Activated B cell treated with CpG ODN at 0.5 μM for 24 hours (primary cell): ENCODE results near the gene L3MBTL4. TPM values are rescaled to one million over a fixed set of nuclear protein-coding genes. Genes with fewer than 3 reads are reported as not detected.

Experiments
- ATAC-seq: fragments of 200-7000 bp; cut with Tn5 transposase; one replicate; pipeline ENCODE4 v1.10.0; 2021; ENCODE audit warnings: low read depth, mild to moderate bottlenecking, moderate library complexity
- CTCF ChIA-PET: fragments of 350-600 bp; sonication (Branson Sonifier 250); formaldehyde crosslinking; loops from one replicate; lab custom pipeline; 2021; ENCODE audit warnings: antibody characterized with exemption; lab: Charles Lee
- POLR2A ChIA-PET: fragments of 350-600 bp; sonication (Branson Sonifier 250); formaldehyde crosslinking; loops from one replicate; lab custom pipeline; 2021; ENCODE audit warnings: antibody characterized with exemption; lab: Charles Lee
- DNase-seq: peaks from one replicate; pipeline ENCODE4 v3.0.0; 2022
- H3K27ac Mint-ChIP-seq: one replicate; pipeline ENCODE4 v1.8.0; 2020; ENCODE audit warnings: mixed read lengths
- H3K27me3 Mint-ChIP-seq: one replicate; pipeline ENCODE4 v1.8.0; 2021; ENCODE audit warnings: mixed read lengths
- H3K36me3 Mint-ChIP-seq: one replicate; pipeline ENCODE4 v1.8.0; 2021; ENCODE audit warnings: low read depth, mixed read lengths
- H3K4me1 Mint-ChIP-seq: one replicate; pipeline ENCODE4 v1.8.0; 2021; ENCODE audit warnings: mixed read lengths
- H3K4me3 Mint-ChIP-seq: one replicate; pipeline ENCODE4 v1.8.0; 2020; ENCODE audit warnings: mild to moderate bottlenecking, mixed read lengths
- H3K9me3 Mint-ChIP-seq: one replicate; pipeline ENCODE4 v1.8.0; 2020; ENCODE audit warnings: mixed read lengths
- intact Hi-C: fragments of 100-400 bp; cut with micrococcal nuclease; formaldehyde crosslinking; loops from one replicate; pipeline ENCODE4 v1.15.1; 2024
- total RNA-seq: library from RNA; stranded (reverse); gene quantifications from 2 replicates; pipeline ENCODE4 v1.2.3, GENCODE V29; 2022
- TF ChIP-seq, protein P1 (sequence below): fragments of 200-600 bp; IDR thresholded peaks from one replicate; pipeline ENCODE4 v1.8.0; 2022; ENCODE audit warnings: antibody characterized with exemption, mild to moderate bottlenecking

Gene L3MBTL4
- total RNA-seq, 1 donor from 2014 or later, result 12.3 TPM

DNA sequence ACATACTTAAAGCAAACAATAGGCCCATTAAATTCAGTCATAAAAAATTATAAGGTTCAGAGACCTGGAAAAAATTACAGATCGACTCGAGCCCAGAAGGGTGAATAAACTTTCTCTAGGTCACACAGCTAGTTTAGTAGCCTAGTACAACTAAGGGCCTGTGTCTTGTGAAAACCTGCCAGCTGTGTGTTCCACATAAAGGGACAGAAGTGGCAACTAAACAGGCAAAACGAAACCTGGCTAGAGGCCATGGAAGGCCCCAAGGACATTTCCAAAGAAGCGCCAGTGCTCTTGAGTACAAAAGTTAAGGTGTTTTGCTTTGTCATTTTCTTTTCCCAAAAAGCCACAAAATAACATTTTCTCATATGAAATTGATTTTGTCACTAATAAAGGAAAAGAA is 164.9 kb downstream of the L3MBTL4 start:
- Mint-ChIP-seq H3K9me3 (peaks cover 3% of the 10 kb centered on the region), H3K27me3 (no peaks in the 10 kb centered on the region), H3K27ac (no peak overlapping the region), H3K4me3 (no peak overlapping the region), H3K36me3 (peaks cover 3% of the 10 kb centered on the region), H3K4me1 (peaks cover 9% of the 10 kb centered on the region)
- ChIA-PET CTCF (no interaction called here), POLR2A (interaction anchor here (0.6 kb wide), 1 partner anchor 39 kb away, joined by 4 read pairs; no protein-coding TSS in a partner anchor)
- DNase-seq (no peak), ATAC-seq (no peak)
- TF ChIP-seq, protein P1, sequence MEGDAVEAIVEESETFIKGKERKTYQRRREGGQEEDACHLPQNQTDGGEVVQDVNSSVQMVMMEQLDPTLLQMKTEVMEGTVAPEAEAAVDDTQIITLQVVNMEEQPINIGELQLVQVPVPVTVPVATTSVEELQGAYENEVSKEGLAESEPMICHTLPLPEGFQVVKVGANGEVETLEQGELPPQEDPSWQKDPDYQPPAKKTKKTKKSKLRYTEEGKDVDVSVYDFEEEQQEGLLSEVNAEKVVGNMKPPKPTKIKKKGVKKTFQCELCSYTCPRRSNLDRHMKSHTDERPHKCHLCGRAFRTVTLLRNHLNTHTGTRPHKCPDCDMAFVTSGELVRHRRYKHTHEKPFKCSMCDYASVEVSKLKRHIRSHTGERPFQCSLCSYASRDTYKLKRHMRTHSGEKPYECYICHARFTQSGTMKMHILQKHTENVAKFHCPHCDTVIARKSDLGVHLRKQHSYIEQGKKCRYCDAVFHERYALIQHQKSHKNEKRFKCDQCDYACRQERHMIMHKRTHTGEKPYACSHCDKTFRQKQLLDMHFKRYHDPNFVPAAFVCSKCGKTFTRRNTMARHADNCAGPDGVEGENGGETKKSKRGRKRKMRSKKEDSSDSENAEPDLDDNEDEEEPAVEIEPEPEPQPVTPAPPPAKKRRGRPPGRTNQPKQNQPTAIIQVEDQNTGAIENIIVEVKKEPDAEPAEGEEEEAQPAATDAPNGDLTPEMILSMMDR, result no peak
- intact Hi-C loops, result no loop called here

DNA sequence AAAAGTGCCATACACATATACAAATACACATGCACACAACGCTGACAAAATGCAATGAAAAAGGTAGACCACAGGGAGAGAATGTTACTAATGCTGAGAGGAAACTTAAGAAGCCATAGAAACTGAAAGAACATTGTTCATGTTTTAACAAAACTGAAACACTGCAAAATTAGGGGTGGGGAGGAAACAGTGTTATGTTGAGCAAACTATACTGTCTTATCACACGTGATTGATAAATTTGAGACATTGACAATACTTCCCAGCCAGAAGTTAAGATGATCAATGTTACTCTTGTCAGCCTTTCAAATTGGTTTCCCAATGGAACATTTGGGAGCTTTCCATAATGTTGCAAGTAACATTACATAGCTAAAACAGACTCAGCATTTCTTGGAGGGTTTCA is 165.5 kb downstream of the L3MBTL4 start:
- H3K4me3 Mint-ChIP-seq, result no peak overlapping the region
- peaks cover 3% of the 10 kb centered on the region for H3K36me3 Mint-ChIP-seq
- H3K27ac Mint-ChIP-seq, result no peak overlapping the region
- no peak for DNase-seq
- peaks cover 3% of the 10 kb centered on the region for H3K9me3 Mint-ChIP-seq
- POLR2A ChIA-PET, result no interaction called here
- H3K27me3 Mint-ChIP-seq, result no peaks in the 10 kb centered on the region
- CTCF ChIA-PET, result no interaction called here
- TF ChIP-seq, protein P1, result no peak
- H3K4me1 Mint-ChIP-seq, result peaks cover 7% of the 10 kb centered on the region
- intact Hi-C loops, result no loop called here
- ATAC-seq, result no peak

DNA sequence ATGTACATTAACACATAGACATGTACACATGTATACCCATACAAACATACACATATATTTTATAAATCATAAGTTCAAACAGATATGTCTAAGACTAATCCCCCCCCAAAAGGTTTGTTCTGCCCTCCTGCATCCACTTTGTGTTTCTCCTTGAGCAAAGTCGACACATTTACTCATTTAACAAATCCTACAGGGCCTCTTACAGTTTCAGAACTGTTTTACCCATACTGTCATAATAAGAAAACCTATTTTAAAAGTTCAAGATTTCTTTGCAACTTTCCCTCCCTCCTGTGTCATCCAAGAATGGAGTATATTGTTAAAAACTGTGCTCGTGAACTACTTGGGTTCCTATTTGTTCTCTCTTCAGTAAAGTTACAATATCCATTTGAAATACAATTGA is 166.7 kb downstream of the L3MBTL4 start:
- CTCF ChIA-PET, result no interaction called here
- Mint-ChIP-seq H3K27ac (no peak overlapping the region), H3K4me1 (peaks cover 7% of the 10 kb centered on the region), H3K36me3 (peaks cover 4% of the 10 kb centered on the region), H3K4me3 (no peak overlapping the region), H3K9me3 (no peaks in the 10 kb centered on the region), H3K27me3 (no peaks in the 10 kb centered on the region)
- DNase-seq (no peak), ATAC-seq (no peak)
- intact Hi-C loops, result no loop called here
- POLR2A ChIA-PET, result no interaction called here
- TF ChIP-seq, protein P1, result no peak

DNA sequence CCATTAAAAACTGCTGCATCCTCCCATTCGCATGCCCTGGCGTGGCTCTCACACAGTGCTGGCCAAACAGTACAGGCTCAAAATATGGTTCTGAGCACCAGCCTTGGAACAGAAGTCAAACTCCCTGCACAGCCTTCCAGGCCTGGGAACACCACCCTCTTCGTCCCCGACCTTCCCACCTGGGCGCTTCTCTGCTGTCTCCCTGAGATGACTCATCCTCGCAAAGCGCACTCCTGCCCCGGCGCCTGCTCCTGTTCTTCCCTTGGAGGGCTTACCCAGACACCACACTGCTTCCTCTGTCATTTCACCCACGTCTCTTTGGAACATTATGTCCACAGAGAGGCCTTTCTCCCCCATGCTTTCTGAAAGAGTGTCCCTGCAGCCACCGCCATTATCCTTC is 172.7 kb downstream of the L3MBTL4 start:
- ChIA-PET CTCF (no interaction called here), POLR2A (no interaction called here)
- intact Hi-C loops, result no loop called here
- DNase-seq (no peak), ATAC-seq (no peak)
- no peak overlapping the region for H3K4me3 Mint-ChIP-seq
- H3K36me3 Mint-ChIP-seq, result peaks cover 17% of the 10 kb centered on the region
- no peak overlapping the region for H3K27ac Mint-ChIP-seq
- H3K4me1 Mint-ChIP-seq, result no peaks in the 10 kb centered on the region
- TF ChIP-seq, protein P1, result no peak
- no peaks in the 10 kb centered on the region for H3K9me3 Mint-ChIP-seq
- H3K27me3 Mint-ChIP-seq, result no peaks in the 10 kb centered on the region

GRCh38 chr18:6239716-6240115 is 175.0 kb downstream of the L3MBTL4 start:
- no peak for DNase-seq
- ChIA-PET CTCF (interaction anchor here (0.7 kb wide), 1 partner anchor 361 kb away, joined by 3 read pairs; no protein-coding TSS in a partner anchor), POLR2A (no interaction called here)
- H3K27ac Mint-ChIP-seq, result no peak overlapping the region
- H3K27me3 Mint-ChIP-seq, result no peaks in the 10 kb centered on the region
- ATAC-seq, result no peak
- intact Hi-C loops, result no loop called here
- H3K9me3 Mint-ChIP-seq, result no peaks in the 10 kb centered on the region
- no peaks in the 10 kb centered on the region for H3K4me1 Mint-ChIP-seq
- H3K36me3 Mint-ChIP-seq, result peaks cover 20% of the 10 kb centered on the region
- TF ChIP-seq, protein P1, result no peak
- H3K4me3 Mint-ChIP-seq, result no peak overlapping the region
